Kasumi-1 (cell line): Measurements from ENCODE around the gene THBS4.

Experiments used
- DNase-seq, 2 experiments: peaks; one replicate each; lab custom pipeline; 2025; lab: John Stamatoyannopoulos, UW

Gene THBS4

GRCh38 chr5:80048084-80048780 lies 13.1 kb downstream of the THBS4 start:
- DNase-seq, result no peak

GRCh38 chr5:80052464-80052863 lies 17.3 kb downstream of the THBS4 start:
- DNase-seq, result no peak

GRCh38 chr5:80054682-80055081 lies 19.5 kb downstream of the THBS4 start:
- DNase-seq, result no peak

- DNase-seq, result no peak
Observed at GRCh38 chr5:80055491-80056170, 20.5 kb downstream of the THBS4 start.

GRCh38 chr5:80057099-80057498 lies 22.0 kb downstream of the THBS4 start:
- DNase-seq, result no peak

- DNase-seq, result no peak
Observed at GRCh38 chr5:80057921-80058320, 22.8 kb downstream of the THBS4 start.

GRCh38 chr5:80059354-80059980 lies 24.3 kb downstream of the THBS4 start:
- no peak for DNase-seq

GRCh38 chr5:80060966-80061365 lies 25.8 kb downstream of the THBS4 start:
- DNase-seq, result no peak

- no peak for DNase-seq
Observed at GRCh38 chr5:80061547-80061946, 26.4 kb downstream of the THBS4 start.

GRCh38 chr5:80064124-80064523 lies 29.0 kb downstream of the THBS4 start:
- no peak for DNase-seq

GRCh38 chr5:80067016-80067415 lies 31.9 kb downstream of the THBS4 start:
- no peak for DNase-seq

- peak in 1 of 2 experiments; percentile 1 for DNase-seq
Observed at GRCh38 chr5:80067531-80068245, 32.5 kb downstream of the THBS4 start.

- DNase-seq, result no peak
Observed at GRCh38 chr5:80068246-80068636, 33.1 kb downstream of the THBS4 start.

- no peak for DNase-seq
Observed at GRCh38 chr5:80068775-80069174, 33.6 kb downstream of the THBS4 start.

- no peak for DNase-seq
Observed at GRCh38 chr5:80069251-80069800, 34.2 kb downstream of the THBS4 start.

- DNase-seq, result no peak
Observed at GRCh38 chr5:80069918-80070318, 34.8 kb downstream of the THBS4 start.

- DNase-seq, result no peak
Observed at GRCh38 chr5:80070338-80071056, 35.3 kb downstream of the THBS4 start.

- no peak for DNase-seq
Observed at GRCh38 chr5:80071510-80072021, 36.4 kb downstream of the THBS4 start.

- DNase-seq, result no peak
Observed at GRCh38 chr5:80072103-80073073, 37.2 kb downstream of the THBS4 start.
